HepG2 (cell line): ENCODE data around the gene MADD. TPM values are rescaled to one million over a fixed set of nuclear protein-coding genes. Genes with fewer than 3 reads are reported as not detected.
A peak's percentile ranks its signal among the peaks of the same experiment; 100 is the strongest.

Experiments
- ATAC-seq: fragments of 200-7000 bp; cut with Tn5 transposase; 3 replicates; pipeline ENCODE4 v1.9.1; 2020; ENCODE audit warnings: mild to moderate bottlenecking, moderate library complexity
- BruUV-seq: library from RNA; stranded (reverse); fragments of 400-500 nt; replicated peaks from 2 replicates; lab custom pipeline; 2021; lab: Mats Ljungman, UMichigan
- CTCF ChIA-PET: fragments of 300-600 bp; formaldehyde crosslinking; extraction: SDS; loops from one replicate; lab custom pipeline; 2021; ENCODE audit warnings: low total read pairs, inconsistent platforms, low intra/inter-chr PET ratio; lab: Yijun Ruan, JAX
- POLR2A ChIA-PET: fragments of 350-600 bp; sonication (Branson Sonifier 250); formaldehyde crosslinking; loops from one replicate; lab custom pipeline; 2020; ENCODE audit warnings: antibody characterized with exemption, inconsistent platforms; lab: Yijun Ruan, JAX
- DNase-seq: peaks from one replicate; pipeline ENCODE4 v3.0.0-alpha.2; 2015; ENCODE audit warnings: low spot score
- FAIRE-seq: peaks from 3 replicates; lab custom pipeline; 2011; peaks lifted over from hg19 to GRCh38; lab: Jason Lieb, UNC
- H2AFZ ChIP-seq: one replicate; pipeline ENCODE4 v1.6.1; 2011; ENCODE audit warnings: low read length, inconsistent platforms
- H3K27ac ChIP-seq: fragments of 300-600 bp; 3 replicates; pipeline ENCODE4 v1.8.0; 2011; ENCODE audit warnings: mixed run types, mild to moderate bottlenecking, mixed read lengths, low read length, inconsistent platforms; ENCODE audit not compliant: insufficient read depth; ENCODE audit errors: extremely low read length
- H3K27me3 ChIP-seq, 2 experiments: fragments of 200-600 bp in 1 of 2; 2 replicates in 1 of 2; 3 replicates in 1 of 2; pipeline versions ENCODE4 v1.6.0 to v1.8.0; 2011; ENCODE audit warnings: low read length in 2 of 2, mild to moderate bottlenecking in 2 of 2, moderate library complexity in 2 of 2, inconsistent platforms in 1 of 2; ENCODE audit not compliant: insufficient read depth in 2 of 2, control insufficient read depth in 1 of 2
- H3K36me3 ChIP-seq, 2 experiments: fragments of 200-600 bp in 1 of 2; replicated peaks in 1 of 2; 2 replicates in 1 of 2; 3 replicates in 1 of 2; pipeline versions ENCODE4 v1.5.1 to v1.8.0; 2011; ENCODE audit warnings: low read length in 2 of 2, inconsistent platforms in 1 of 2; ENCODE audit not compliant: insufficient read depth in 2 of 2, control insufficient read depth in 1 of 2
- H3K4me1 ChIP-seq: 2 replicates; pipeline ENCODE4 v1.5.1; 2012; ENCODE audit warnings: low read length, inconsistent platforms; ENCODE audit not compliant: insufficient read depth
- H3K4me2 ChIP-seq: 2 replicates; pipeline ENCODE4 v1.6.0; 2011; ENCODE audit warnings: low read depth, low read length, inconsistent platforms
- H3K4me3 ChIP-seq, 3 experiments: fragments of 200-600 bp in 1 of 3; sonication (generic), shearing (Covaris generic) in 1 of 3; replicated peaks in 1 of 3; 2 replicates each; pipeline ENCODE4 v1.5.1; 2011 to 2016; ENCODE audit warnings: low read length in 3 of 3, inconsistent platforms in 2 of 3, low read depth in 2 of 3, mild to moderate bottlenecking in 2 of 3, control low read depth in 1 of 3, mixed read lengths in 1 of 3; ENCODE audit not compliant: insufficient read depth in 1 of 3
- H3K79me2 ChIP-seq: one replicate; pipeline ENCODE4 v1.6.1; 2011; ENCODE audit warnings: low read length, inconsistent platforms; ENCODE audit not compliant: insufficient read depth
- H3K9ac ChIP-seq: 2 replicates; pipeline ENCODE4 v1.6.0; 2011; ENCODE audit warnings: mild to moderate bottlenecking, low read depth, low read length, inconsistent platforms; ENCODE audit not compliant: insufficient read depth
- H3K9me3 ChIP-seq: 2 replicates; pipeline ENCODE4 v1.5.1; 2012; ENCODE audit warnings: mild to moderate bottlenecking, low read length
- H4K20me1 ChIP-seq: 2 replicates; pipeline ENCODE4 v1.6.0; 2011; ENCODE audit warnings: inconsistent platforms, mild to moderate bottlenecking, low read length, moderate library complexity; ENCODE audit not compliant: insufficient read depth
- HOXA7 ChIP-seq: sonication (generic); formaldehyde crosslinking; IDR thresholded peaks from 2 replicates; pipeline ENCODE4 v1.8.1; 2022; ENCODE audit warnings: mild to moderate bottlenecking, missing genetic modification reagents, moderate library complexity
- MXD4 ChIP-seq: IDR thresholded peaks from 2 replicates; pipeline ENCODE4 v1.6.1; 2016; ENCODE audit warnings: mild to moderate bottlenecking, missing biosample characterization, missing genetic modification reagents
- NONO ChIP-seq, 2 experiments: fragments of 450-650 bp in 1 of 2; sonication (generic) in 1 of 2; formaldehyde crosslinking in 1 of 2; IDR thresholded peaks in 1 of 2; conservative IDR thresholded peaks in 1 of 2; 2 replicates each; pipeline versions ENCODE4 v1.6.1 to v1.8.0; 2017 to 2022; ENCODE audit warnings: mild to moderate bottlenecking in 1 of 2, missing genetic modification reagents in 1 of 2, moderate library complexity in 1 of 2
- RCOR2 ChIP-seq: IDR thresholded peaks from 2 replicates; pipeline ENCODE4 v1.6.1; 2016; ENCODE audit warnings: missing biosample characterization, missing genetic modification reagents
- TCF7 ChIP-seq: sonication (generic); IDR thresholded peaks from 2 replicates; pipeline ENCODE4 v1.6.1; 2016; ENCODE audit warnings: antibody characterized with exemption, low read depth
- WGBS: methylation state at CpG from one replicate; pipeline ENCODE4 v1.1.6; 2017; ENCODE audit warnings: low lambda C conversion rate; 5-methylcytosine and 5-hydroxymethylcytosine counted together
- in situ Hi-C: cut with HindIII; loops from 2 replicates; pipeline ENCODE4 v1.10.0; 2017; ENCODE audit warnings: low pct_unique_long_range_greater_than_20kb; ENCODE audit not compliant: extremely low pct_ligation_motif_present
- intact Hi-C: fragments of 100-400 bp; cut with micrococcal nuclease; formaldehyde crosslinking; loops from one replicate; pipeline ENCODE4 v1.10.0; 2022; ENCODE audit not compliant: unreplicated experiment
- polyA plus RNA-seq, 8 experiments: library from polyadenylated mRNA; depleted of rRNA in 3 of 8; stranded (reverse) in 7 of 8; unstranded in 1 of 8; fragments of >200 nt; fragmentation: Illumina TruSeq in 4 of 8; extraction: Trizol in 4 of 8; gene quantifications; 2 replicates each; pipeline versions ENCODE4 v1.2.1 to v1.2.3, GENCODE V29; 2011 to 2016; ENCODE audit warnings: low read depth in 4 of 8, missing spikeins in 1 of 8, mixed read lengths in 1 of 8; ENCODE audit not compliant: insufficient read depth in 1 of 8
- total RNA-seq, 5 experiments: library from RNA; depleted of rRNA; stranded (reverse); fragments of >200 nt; fragmentation: Illumina TruSeq; extraction: Trizol; gene quantifications; 2 replicates each; pipeline ENCODE4 v1.2.3, GENCODE V29; 2016; ENCODE audit warnings: low read depth in 1 of 5
- TF ChIP-seq, protein P1 (sequence below): sonication (generic); formaldehyde crosslinking; IDR thresholded peaks from 2 replicates; pipeline ENCODE4 v1.9.0; 2021; ENCODE audit warnings: mild to moderate bottlenecking, missing genetic modification reagents

Gene MADD
- total and polyA plus RNA-seq, 2 of the 13 experiments (the other 11 are each of a cell fraction or from before 2014, with no cell fraction given) = 18.0 to 29.2 TPM

DNA sequence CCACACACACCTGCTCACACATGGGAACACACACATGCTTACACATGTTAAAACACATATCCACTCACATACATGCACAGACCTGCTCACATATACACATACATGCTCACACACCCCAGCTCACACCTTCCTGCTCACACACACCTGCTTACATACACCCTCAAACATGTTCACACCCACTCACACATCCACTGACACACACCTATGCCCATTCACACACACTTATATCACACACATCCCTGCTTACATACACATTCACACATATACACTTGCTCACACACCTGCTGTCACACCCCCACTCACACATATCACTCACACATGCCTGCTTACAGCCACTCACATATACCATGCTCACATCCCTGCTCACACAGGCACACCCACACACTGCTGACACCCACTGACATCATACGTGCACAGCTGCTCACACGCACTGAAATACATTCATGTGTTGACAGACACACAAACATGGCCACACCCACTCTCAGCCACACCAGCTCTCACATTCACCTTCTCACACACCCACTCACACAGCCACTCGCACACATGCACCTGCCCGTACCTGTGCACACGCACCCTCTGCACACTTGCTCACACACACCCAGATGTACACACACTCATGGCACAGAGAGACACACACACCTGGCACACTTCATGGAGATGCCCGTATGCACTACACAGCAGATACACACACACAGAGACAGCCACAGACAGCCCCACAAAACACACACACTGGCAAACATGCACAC is 88.2 kb downstream of the MADD start:
- H3K4me1 ChIP-seq = peaks cover 54% of the 10 kb centered on the region
- no TSS peak for BruUV-seq
- no peaks in the 10 kb centered on the region for H4K20me1 ChIP-seq
- in situ Hi-C loops = no loop called here
- intact Hi-C loops = loop anchor here (5.0 kb wide), 1 partner anchor 254 kb away; no protein-coding TSS in a partner anchor
- no peak for ATAC-seq
- CTCF ChIA-PET = no interaction called here
- H3K27me3 ChIP-seq = peaks cover 1 to 13% of the 10 kb centered on the region in 2 experiments; a peak in 1 of 5 replicates
- H3K9me3 ChIP-seq = no peaks in the 10 kb centered on the region
- TF ChIP-seq TCF7 (no peak), NONO (IDR thresholded peaks at IDR 0.05) (0 out of 2 replicates have a peak, but pooled peaks have one; percentile 48), NONO (CRISPR knock-in tag; conservative IDR thresholded peaks at IDR 0.05) (no peak), RCOR2 (CRISPR knock-in tag) (no peak), HOXA7 (CRISPR knock-in tag) (0 out of 2 replicates have a peak, but pooled peaks have one; percentile 28)
- TF ChIP-seq, all 625 proteins: peak for 2
- Histone ChIP-seq H3K36me3 (no peaks in the 10 kb centered on the region), H3K27ac (no peak overlapping the region), H2AFZ (no peak overlapping the region), H3K4me3 (no peak overlapping the region), H3K9ac (no peak overlapping the region), H3K4me2 (0 out of 2 replicates have a peak overlapping the region, but pooled peaks have one; percentile 33), H3K79me2 (no peaks in the 10 kb centered on the region)
- FAIRE-seq (no peak), DNase-seq (no peak)
- POLR2A ChIA-PET = no interaction called here
- WGBS = 73% methylated on average over 6 of the region's 6 CpGs

DNA sequence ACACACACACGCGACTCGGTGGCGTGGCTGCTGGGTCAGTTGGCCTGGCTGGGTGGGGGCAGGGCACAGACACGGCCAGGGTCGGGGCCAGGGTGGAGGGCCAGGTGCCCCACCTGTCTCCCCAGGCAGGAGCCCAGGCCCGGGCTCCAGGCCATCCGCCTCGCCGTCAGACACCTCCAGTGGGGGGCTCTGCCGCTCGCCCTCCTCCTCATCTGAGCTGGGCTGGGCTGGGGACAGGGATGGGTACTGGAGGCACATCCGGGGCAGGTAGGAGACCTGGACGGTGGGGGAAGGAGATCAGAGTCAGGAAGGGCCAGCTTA is 88.8 kb downstream of the MADD start:
- peaks cover 54% of the 10 kb centered on the region for H3K4me1 ChIP-seq
- H3K4me3 ChIP-seq = no peak overlapping the region; a peak in 1 of 6 replicates
- no peak for FAIRE-seq
- POLR2A ChIA-PET = no interaction called here
- no TSS peak for BruUV-seq
- no peak for DNase-seq
- ATAC-seq = no peak
- TF ChIP-seq, protein P1, sequence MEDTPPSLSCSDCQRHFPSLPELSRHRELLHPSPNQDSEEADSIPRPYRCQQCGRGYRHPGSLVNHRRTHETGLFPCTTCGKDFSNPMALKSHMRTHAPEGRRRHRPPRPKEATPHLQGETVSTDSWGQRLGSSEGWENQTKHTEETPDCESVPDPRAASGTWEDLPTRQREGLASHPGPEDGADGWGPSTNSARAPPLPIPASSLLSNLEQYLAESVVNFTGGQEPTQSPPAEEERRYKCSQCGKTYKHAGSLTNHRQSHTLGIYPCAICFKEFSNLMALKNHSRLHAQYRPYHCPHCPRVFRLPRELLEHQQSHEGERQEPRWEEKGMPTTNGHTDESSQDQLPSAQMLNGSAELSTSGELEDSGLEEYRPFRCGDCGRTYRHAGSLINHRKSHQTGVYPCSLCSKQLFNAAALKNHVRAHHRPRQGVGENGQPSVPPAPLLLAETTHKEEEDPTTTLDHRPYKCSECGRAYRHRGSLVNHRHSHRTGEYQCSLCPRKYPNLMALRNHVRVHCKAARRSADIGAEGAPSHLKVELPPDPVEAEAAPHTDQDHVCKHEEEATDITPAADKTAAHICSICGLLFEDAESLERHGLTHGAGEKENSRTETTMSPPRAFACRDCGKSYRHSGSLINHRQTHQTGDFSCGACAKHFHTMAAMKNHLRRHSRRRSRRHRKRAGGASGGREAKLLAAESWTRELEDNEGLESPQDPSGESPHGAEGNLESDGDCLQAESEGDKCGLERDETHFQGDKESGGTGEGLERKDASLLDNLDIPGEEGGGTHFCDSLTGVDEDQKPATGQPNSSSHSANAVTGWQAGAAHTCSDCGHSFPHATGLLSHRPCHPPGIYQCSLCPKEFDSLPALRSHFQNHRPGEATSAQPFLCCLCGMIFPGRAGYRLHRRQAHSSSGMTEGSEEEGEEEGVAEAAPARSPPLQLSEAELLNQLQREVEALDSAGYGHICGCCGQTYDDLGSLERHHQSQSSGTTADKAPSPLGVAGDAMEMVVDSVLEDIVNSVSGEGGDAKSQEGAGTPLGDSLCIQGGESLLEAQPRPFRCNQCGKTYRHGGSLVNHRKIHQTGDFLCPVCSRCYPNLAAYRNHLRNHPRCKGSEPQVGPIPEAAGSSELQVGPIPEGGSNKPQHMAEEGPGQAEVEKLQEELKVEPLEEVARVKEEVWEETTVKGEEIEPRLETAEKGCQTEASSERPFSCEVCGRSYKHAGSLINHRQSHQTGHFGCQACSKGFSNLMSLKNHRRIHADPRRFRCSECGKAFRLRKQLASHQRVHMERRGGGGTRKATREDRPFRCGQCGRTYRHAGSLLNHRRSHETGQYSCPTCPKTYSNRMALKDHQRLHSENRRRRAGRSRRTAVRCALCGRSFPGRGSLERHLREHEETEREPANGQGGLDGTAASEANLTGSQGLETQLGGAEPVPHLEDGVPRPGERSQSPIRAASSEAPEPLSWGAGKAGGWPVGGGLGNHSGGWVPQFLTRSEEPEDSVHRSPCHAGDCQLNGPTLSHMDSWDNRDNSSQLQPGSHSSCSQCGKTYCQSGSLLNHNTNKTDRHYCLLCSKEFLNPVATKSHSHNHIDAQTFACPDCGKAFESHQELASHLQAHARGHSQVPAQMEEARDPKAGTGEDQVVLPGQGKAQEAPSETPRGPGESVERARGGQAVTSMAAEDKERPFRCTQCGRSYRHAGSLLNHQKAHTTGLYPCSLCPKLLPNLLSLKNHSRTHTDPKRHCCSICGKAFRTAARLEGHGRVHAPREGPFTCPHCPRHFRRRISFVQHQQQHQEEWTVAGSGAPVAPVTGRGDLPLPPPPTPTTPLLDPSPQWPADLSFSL (CRISPR knock-in tag) = 0 out of 2 replicates have a peak, but pooled peaks have one; percentile 23
- no peak for TF ChIP-seq MXD4 (CRISPR knock-in tag)
- CTCF ChIA-PET = no interaction called here
- H3K27me3 ChIP-seq = peaks cover 1 to 13% of the 10 kb centered on the region in 2 experiments; a peak in 1 of 5 replicates
- H3K27ac ChIP-seq = no peak overlapping the region
- WGBS = 3% methylated on average over 2 of the region's 14 CpGs
- H3K79me2 ChIP-seq = no peaks in the 10 kb centered on the region
- peak overlapping the region; percentile 33; the same call in 1 of the 2 replicates for H3K4me2 ChIP-seq
- H3K36me3 ChIP-seq = no peaks in the 10 kb centered on the region
- no peak overlapping the region for H3K9ac ChIP-seq
- no peaks in the 10 kb centered on the region for H3K9me3 ChIP-seq
- intact Hi-C loops = loop anchor here (5.0 kb wide), 1 partner anchor 254 kb away; no protein-coding TSS in a partner anchor
- in situ Hi-C loops = no loop called here
- no peak overlapping the region for H2AFZ ChIP-seq
- no peaks in the 10 kb centered on the region for H4K20me1 ChIP-seq
